Measurements from ENCODE around the gene PIP5K1C. TPM values are rescaled to one million over a fixed set of nuclear protein-coding genes. Genes with fewer than 3 reads are reported as not detected.

The PIP5K1C gene
- polyA plus RNA-seq, 1 donor from 2014 or later, result 7.1 TPM

DNA sequence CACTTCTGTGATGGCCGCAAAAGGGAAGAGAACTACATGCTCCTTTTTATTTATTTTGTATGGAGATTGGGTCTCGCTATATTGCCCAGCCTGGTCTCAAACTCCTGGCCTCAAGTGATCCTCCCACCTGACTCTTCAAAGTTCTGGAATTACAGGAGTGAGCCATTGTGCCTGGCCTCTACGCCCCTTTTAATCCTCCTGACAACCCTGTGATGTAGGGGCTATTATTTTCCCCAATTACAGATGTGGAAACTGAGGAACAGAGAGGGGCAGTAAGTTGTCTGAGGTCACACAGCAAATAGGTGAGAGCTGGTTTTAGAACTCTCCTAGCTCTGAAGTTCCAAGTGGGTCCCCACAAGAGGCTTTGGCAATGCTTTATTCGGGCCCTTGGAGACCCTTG is 19.6 kb upstream of the PIP5K1C start:
- H3K4me3 ChIP-seq (ENCODE audit: low read length), result no peak overlapping the region
- H3K9me2 ChIP-seq (ENCODE audit: insufficient read depth, low read length), result no peaks in the 10 kb centered on the region
- no peaks in the 10 kb centered on the region for H3F3A ChIP-seq (ENCODE audit: insufficient read depth, low read length, poor library complexity, severe bottlenecking)
- H3K27ac ChIP-seq (ENCODE audit: low read length), result no peak overlapping the region
- H3K9me3 ChIP-seq (ENCODE audit: low read length), result no peaks in the 10 kb centered on the region
- H2AFZ ChIP-seq (ENCODE audit: low read depth, low read length), result no peak overlapping the region
- no peak overlapping the region for H3K9ac ChIP-seq (ENCODE audit: low read length)
- H4K20me1 ChIP-seq (ENCODE audit: insufficient read depth), result no peaks in the 10 kb centered on the region
- no peak overlapping the region for H3K4me2 ChIP-seq (ENCODE audit: low read length)
- peaks cover 14% of the 10 kb centered on the region for H3K27me3 ChIP-seq (ENCODE audit: insufficient read depth, low read depth, low read length)
- no peaks in the 10 kb centered on the region for H3K79me2 ChIP-seq (replicated peaks; ENCODE audit: insufficient read depth, low read length)
- no peaks in the 10 kb centered on the region for H3K36me3 ChIP-seq (ENCODE audit: insufficient read depth, low read length)
- TF ChIP-seq TAF1 (IDR thresholded peaks at IDR 0.05; ENCODE audit: low read depth) (no peak), MXI1 (conservative IDR thresholded peaks at IDR 0.05; ENCODE audit: poor library complexity, severe bottlenecking) (no peak), EZH2 (IDR thresholded peaks at IDR 0.05; ENCODE audit: borderline replicate concordance, insufficient read depth, low read length, poor library complexity, severe bottlenecking) (no peak), RAD21 (conservative IDR thresholded peaks at IDR 0.05) (no peak), POLR2AphosphoS5 (IDR thresholded peaks at IDR 0.05) (no peak), REST (IDR thresholded peaks at IDR 0.05; ENCODE audit: borderline replicate concordance) (no peak), EP300 (conservative IDR thresholded peaks at IDR 0.05; ENCODE audit: poor library complexity, severe bottlenecking) (no peak), SMC3 (conservative IDR thresholded peaks at IDR 0.05; ENCODE audit: poor library complexity) (no peak)
- TF ChIP-seq, protein P1, sequence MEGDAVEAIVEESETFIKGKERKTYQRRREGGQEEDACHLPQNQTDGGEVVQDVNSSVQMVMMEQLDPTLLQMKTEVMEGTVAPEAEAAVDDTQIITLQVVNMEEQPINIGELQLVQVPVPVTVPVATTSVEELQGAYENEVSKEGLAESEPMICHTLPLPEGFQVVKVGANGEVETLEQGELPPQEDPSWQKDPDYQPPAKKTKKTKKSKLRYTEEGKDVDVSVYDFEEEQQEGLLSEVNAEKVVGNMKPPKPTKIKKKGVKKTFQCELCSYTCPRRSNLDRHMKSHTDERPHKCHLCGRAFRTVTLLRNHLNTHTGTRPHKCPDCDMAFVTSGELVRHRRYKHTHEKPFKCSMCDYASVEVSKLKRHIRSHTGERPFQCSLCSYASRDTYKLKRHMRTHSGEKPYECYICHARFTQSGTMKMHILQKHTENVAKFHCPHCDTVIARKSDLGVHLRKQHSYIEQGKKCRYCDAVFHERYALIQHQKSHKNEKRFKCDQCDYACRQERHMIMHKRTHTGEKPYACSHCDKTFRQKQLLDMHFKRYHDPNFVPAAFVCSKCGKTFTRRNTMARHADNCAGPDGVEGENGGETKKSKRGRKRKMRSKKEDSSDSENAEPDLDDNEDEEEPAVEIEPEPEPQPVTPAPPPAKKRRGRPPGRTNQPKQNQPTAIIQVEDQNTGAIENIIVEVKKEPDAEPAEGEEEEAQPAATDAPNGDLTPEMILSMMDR (IDR thresholded peaks at IDR 0.05; ENCODE audit: poor library complexity, severe bottlenecking), result no peak

DNA sequence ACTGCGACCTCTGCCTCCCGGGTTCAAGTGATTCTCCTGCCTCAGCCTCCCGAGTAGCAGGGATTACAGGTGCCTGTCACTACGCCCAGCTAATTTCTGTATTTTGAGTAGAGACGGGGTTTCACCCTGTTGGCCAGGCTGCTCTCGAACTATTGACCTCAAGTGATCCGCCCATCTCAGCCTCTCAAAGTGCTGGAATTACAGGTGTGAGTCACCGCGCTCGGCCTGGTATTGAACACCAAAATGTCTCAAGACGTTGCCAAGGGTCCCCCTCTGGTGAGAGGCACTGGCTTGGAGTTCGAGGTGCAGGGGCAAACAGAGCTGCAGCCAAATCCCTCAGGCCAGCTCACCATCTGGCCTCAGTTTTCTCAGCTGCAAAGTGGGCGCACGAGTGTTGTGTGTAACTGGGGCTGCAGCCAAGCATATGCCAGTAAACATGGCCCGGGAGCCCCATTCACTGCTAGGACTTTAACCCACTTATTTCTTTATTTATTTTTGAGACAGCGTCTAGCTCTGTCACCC is 15.9 kb upstream of the PIP5K1C start:
- no peak overlapping the region for H3K4me3 ChIP-seq (ENCODE audit: low read length)
- no peak overlapping the region for H3K27ac ChIP-seq (ENCODE audit: low read length)
- H3K36me3 ChIP-seq (ENCODE audit: insufficient read depth, low read length), result no peaks in the 10 kb centered on the region

More for the DNA sequence above, 15.9 kb upstream of the PIP5K1C start:
- Histone ChIP-seq H3K9ac (ENCODE audit: low read length) (no peak overlapping the region), H2AFZ (ENCODE audit: low read depth, low read length) (no peak overlapping the region), H3K9me3 (ENCODE audit: low read length) (no peaks in the 10 kb centered on the region), H4K20me1 (ENCODE audit: insufficient read depth) (no peaks in the 10 kb centered on the region), H3K27me3 (ENCODE audit: insufficient read depth, low read depth, low read length) (peaks cover 3% of the 10 kb centered on the region), H3K79me2 (replicated peaks; ENCODE audit: insufficient read depth, low read length) (no peaks in the 10 kb centered on the region), H3K4me2 (ENCODE audit: low read length) (no peak overlapping the region), H3K9me2 (ENCODE audit: insufficient read depth, low read length) (no peaks in the 10 kb centered on the region), H3F3A (ENCODE audit: insufficient read depth, low read length, poor library complexity, severe bottlenecking) (no peaks in the 10 kb centered on the region)
- TF ChIP-seq SMC3 (conservative IDR thresholded peaks at IDR 0.05; ENCODE audit: poor library complexity) (no peak), EZH2 (IDR thresholded peaks at IDR 0.05; ENCODE audit: borderline replicate concordance, insufficient read depth, low read length, poor library complexity, severe bottlenecking) (no peak), MXI1 (conservative IDR thresholded peaks at IDR 0.05; ENCODE audit: poor library complexity, severe bottlenecking) (no peak), RAD21 (conservative IDR thresholded peaks at IDR 0.05) (no peak), REST (IDR thresholded peaks at IDR 0.05; ENCODE audit: borderline replicate concordance) (no peak), TAF1 (IDR thresholded peaks at IDR 0.05; ENCODE audit: low read depth) (no peak), POLR2AphosphoS5 (IDR thresholded peaks at IDR 0.05) (no peak), EP300 (conservative IDR thresholded peaks at IDR 0.05; ENCODE audit: poor library complexity, severe bottlenecking) (no peak)
- TF ChIP-seq, protein P1 (IDR thresholded peaks at IDR 0.05; ENCODE audit: poor library complexity, severe bottlenecking), result no peak
